Choroid plexus epithelial cell (primary cell): ENCODE measurements around the gene STT3A.
"Not testable (repeated sequence)": the region's sequence is repeated elsewhere in the genome, so short reads cannot be mapped to it uniquely, and the experiment has no call there.

Source experiments
- DNase-seq: peaks from one replicate; pipeline ENCODE4 v3.0.0-alpha.2; 2010; ENCODE audit warnings: low read depth
- H3K4me3 ChIP-seq: 2 replicates; pipeline ENCODE4 v1.5.1; 2011; ENCODE audit warnings: low read depth, mild to moderate bottlenecking, control low read depth, low read length, moderate library complexity
- TF ChIP-seq, protein P1 (sequence below): conservative IDR thresholded peaks from 2 replicates; pipeline ENCODE4 v1.5.1; 2011; ENCODE audit warnings: low read depth, mild to moderate bottlenecking, control low read depth, inconsistent platforms, low read length, moderate library complexity

Gene STT3A

GRCh38 chr11:125570952-125571351, 21.7 kb upstream of the STT3A start:
- TF ChIP-seq, protein P1, sequence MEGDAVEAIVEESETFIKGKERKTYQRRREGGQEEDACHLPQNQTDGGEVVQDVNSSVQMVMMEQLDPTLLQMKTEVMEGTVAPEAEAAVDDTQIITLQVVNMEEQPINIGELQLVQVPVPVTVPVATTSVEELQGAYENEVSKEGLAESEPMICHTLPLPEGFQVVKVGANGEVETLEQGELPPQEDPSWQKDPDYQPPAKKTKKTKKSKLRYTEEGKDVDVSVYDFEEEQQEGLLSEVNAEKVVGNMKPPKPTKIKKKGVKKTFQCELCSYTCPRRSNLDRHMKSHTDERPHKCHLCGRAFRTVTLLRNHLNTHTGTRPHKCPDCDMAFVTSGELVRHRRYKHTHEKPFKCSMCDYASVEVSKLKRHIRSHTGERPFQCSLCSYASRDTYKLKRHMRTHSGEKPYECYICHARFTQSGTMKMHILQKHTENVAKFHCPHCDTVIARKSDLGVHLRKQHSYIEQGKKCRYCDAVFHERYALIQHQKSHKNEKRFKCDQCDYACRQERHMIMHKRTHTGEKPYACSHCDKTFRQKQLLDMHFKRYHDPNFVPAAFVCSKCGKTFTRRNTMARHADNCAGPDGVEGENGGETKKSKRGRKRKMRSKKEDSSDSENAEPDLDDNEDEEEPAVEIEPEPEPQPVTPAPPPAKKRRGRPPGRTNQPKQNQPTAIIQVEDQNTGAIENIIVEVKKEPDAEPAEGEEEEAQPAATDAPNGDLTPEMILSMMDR: no peak
- no peak for DNase-seq
- no peak overlapping the region for H3K4me3 ChIP-seq

- DNase-seq: no peak
- TF ChIP-seq, protein P1: no peak
- H3K4me3 ChIP-seq: no peak overlapping the region
Observed at GRCh38 chr11:125572916-125573315, 19.7 kb upstream of the STT3A start.

- DNase-seq, H3K4me3 ChIP-seq: not testable (repeated sequence)
Observed at GRCh38 chr11:125577181-125577580, 15.5 kb upstream of the STT3A start.

- no peak overlapping the region for H3K4me3 ChIP-seq
- DNase-seq: no peak
- TF ChIP-seq, protein P1: no peak
Observed at GRCh38 chr11:125578783-125579182, 13.9 kb upstream of the STT3A start.

GRCh38 chr11:125579811-125580210, 12.8 kb upstream of the STT3A start:
- no peak overlapping the region for H3K4me3 ChIP-seq
- no peak for DNase-seq
- TF ChIP-seq, protein P1: no peak

GRCh38 chr11:125583496-125583895, 9.2 kb upstream of the STT3A start:
- no peak for DNase-seq
- no peak overlapping the region for H3K4me3 ChIP-seq

GRCh38 chr11:125585487-125585886, 7.2 kb upstream of the STT3A start:
- TF ChIP-seq, protein P1: no peak
- no peak for DNase-seq
- no peak overlapping the region for H3K4me3 ChIP-seq

More at GRCh38 chr11:125583496-125583895, 9.2 kb upstream of the STT3A start:
- TF ChIP-seq, protein P1: no peak

DNA sequence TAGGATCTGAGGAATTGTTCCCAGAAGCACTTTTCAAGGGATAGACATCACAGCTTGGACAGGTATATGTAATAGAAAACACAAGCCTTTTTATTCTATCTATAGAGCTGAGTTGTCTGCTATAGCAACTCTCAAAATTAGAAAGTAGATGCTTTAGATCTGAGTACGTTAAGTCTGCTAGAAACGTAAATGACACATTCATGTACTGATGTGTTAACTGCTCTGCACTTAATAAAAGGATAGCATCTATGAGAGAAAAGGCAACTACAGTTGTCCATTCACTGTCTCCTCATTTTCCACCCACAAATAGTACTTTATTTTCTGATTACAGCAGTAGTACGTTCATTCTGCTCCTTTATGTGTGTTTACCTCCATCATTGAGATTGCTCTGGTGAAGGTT, 6.0 kb upstream of the STT3A start:
- H3K4me3 ChIP-seq: no peak overlapping the region
- no peak for DNase-seq
- TF ChIP-seq, protein P1: no peak
